Kidney (tissue), 14 donors: ENCODE results near the gene ASPG. TPM values are rescaled to one million over a fixed set of nuclear protein-coding genes. Genes with fewer than 3 reads are reported as not detected.

Experiments used
- DNase-seq, 5 donors: peaks; one replicate each; pipeline ENCODE4 v3.0.0-alpha.2; 2013 to 2020
- FAIRE-seq: peaks from 2 replicates; lab custom pipeline; 2012; peaks lifted over from hg19 to GRCh38; lab: Jason Lieb, UNC
- H3K27ac ChIP-seq, 2 donors: one replicate each; pipeline ENCODE4 v1.7.0; 2013; ENCODE audit warnings: low read depth in 2 of 2, low read length in 2 of 2, inconsistent platforms in 1 of 2
- H3K27me3 ChIP-seq: one replicate; pipeline ENCODE4 v1.7.1; 2013; ENCODE audit warnings: low read length, inconsistent platforms; ENCODE audit not compliant: control insufficient read depth, insufficient read depth
- H3K36me3 ChIP-seq, 3 donors: one replicate each; pipeline versions ENCODE4 v1.7.0 to v1.7.1; 2013; ENCODE audit warnings: low read length in 3 of 3, control low read depth in 1 of 3, inconsistent platforms in 1 of 3; ENCODE audit not compliant: insufficient read depth in 3 of 3, control insufficient read depth in 2 of 3
- H3K4me1 ChIP-seq, 3 donors: one replicate each; pipeline versions ENCODE4 v1.7.0 to v1.7.1; 2013; ENCODE audit warnings: low read length in 3 of 3, inconsistent platforms in 1 of 3, low read depth in 1 of 3; ENCODE audit not compliant: control insufficient read depth in 2 of 3, insufficient read depth in 2 of 3
- H3K4me3 ChIP-seq, 3 donors: one replicate each; pipeline versions ENCODE4 v1.7.0 to v1.8.1; 2013; ENCODE audit warnings: low read length in 3 of 3, control low read depth in 1 of 3, inconsistent platforms in 1 of 3
- H3K9ac ChIP-seq, 3 donors: one replicate each; pipeline versions ENCODE4 v1.7.0 to v1.7.1; 2013; ENCODE audit warnings: low read length in 3 of 3, control low read depth in 1 of 3, inconsistent platforms in 1 of 3
- H3K9me3 ChIP-seq, 3 donors: one replicate each; pipeline versions ENCODE4 v1.7.0 to v1.7.1; 2013; ENCODE audit warnings: low read length in 3 of 3, control low read depth in 1 of 3, inconsistent platforms in 1 of 3; ENCODE audit not compliant: control insufficient read depth in 2 of 3, insufficient read depth in 1 of 3
- intact Hi-C: fragments of 100-400 bp; cut with DNase I; formaldehyde crosslinking; loops from one replicate; pipeline ENCODE4 v1.11.1; 2022
- polyA plus RNA-seq: library from polyadenylated mRNA; stranded (reverse); fragments of 350-450 nt; fragmentation: Illumina TruSeq; extraction: RNeasy Lipid Tissue Mini Kit (QIAGEN cat#74804); gene quantifications from one replicate; pipeline ENCODE4 v1.2.3, GENCODE V29; 2014; ENCODE audit warnings: low read depth, low replicate concordance; ENCODE audit not compliant: insufficient read depth
- total RNA-seq: library from RNA; stranded (reverse); fragmentation: NEBNext Ultra II Directional; extraction: Animal tissue kit (Norgen Biotek cat#: 25700); gene quantifications from one replicate; pipeline ENCODE4 v1.2.1, GENCODE V29; 2021
- TF ChIP-seq, protein P1 (sequence below): IDR thresholded peaks from 3 replicates; pipeline ENCODE4 v1.5.1; 2012; ENCODE audit warnings: mild to moderate bottlenecking, moderate library complexity, borderline replicate concordance; ENCODE audit not compliant: insufficient read depth; ENCODE audit errors: extremely low read depth
- donor health status: control.
- donor health status: control.
- donor health status: control.
- donor health status: control.
- donor health status: control.
- donor health status: DM: yes; HTN: yes; CAD: no.
- donor health status: Normal renal cell carcinoma (clear cell type).

ASPG gene
- total and polyA plus RNA-seq, 2 donors from 2014 or later = 2.5 to 58.1 TPM

GRCh38 chr14:104099096-104100041 lies 13.9 kb downstream of the ASPG start:
- peak in 2 of 5 donors; percentile 31 to 70 for DNase-seq
- Histone ChIP-seq H3K9me3 (no peaks in the 10 kb centered on the region), H3K9ac (no peak overlapping the region), H3K4me3 (no peak overlapping the region), H3K36me3 (no peaks in the 10 kb centered on the region), H3K4me1 (no peaks in the 10 kb centered on the region), H3K27ac (no peak overlapping the region), H3K27me3 (no peaks in the 10 kb centered on the region)
- FAIRE-seq = no peak
- intact Hi-C loops = no loop called here
- TF ChIP-seq, protein P1, sequence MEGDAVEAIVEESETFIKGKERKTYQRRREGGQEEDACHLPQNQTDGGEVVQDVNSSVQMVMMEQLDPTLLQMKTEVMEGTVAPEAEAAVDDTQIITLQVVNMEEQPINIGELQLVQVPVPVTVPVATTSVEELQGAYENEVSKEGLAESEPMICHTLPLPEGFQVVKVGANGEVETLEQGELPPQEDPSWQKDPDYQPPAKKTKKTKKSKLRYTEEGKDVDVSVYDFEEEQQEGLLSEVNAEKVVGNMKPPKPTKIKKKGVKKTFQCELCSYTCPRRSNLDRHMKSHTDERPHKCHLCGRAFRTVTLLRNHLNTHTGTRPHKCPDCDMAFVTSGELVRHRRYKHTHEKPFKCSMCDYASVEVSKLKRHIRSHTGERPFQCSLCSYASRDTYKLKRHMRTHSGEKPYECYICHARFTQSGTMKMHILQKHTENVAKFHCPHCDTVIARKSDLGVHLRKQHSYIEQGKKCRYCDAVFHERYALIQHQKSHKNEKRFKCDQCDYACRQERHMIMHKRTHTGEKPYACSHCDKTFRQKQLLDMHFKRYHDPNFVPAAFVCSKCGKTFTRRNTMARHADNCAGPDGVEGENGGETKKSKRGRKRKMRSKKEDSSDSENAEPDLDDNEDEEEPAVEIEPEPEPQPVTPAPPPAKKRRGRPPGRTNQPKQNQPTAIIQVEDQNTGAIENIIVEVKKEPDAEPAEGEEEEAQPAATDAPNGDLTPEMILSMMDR = no peak

DNA sequence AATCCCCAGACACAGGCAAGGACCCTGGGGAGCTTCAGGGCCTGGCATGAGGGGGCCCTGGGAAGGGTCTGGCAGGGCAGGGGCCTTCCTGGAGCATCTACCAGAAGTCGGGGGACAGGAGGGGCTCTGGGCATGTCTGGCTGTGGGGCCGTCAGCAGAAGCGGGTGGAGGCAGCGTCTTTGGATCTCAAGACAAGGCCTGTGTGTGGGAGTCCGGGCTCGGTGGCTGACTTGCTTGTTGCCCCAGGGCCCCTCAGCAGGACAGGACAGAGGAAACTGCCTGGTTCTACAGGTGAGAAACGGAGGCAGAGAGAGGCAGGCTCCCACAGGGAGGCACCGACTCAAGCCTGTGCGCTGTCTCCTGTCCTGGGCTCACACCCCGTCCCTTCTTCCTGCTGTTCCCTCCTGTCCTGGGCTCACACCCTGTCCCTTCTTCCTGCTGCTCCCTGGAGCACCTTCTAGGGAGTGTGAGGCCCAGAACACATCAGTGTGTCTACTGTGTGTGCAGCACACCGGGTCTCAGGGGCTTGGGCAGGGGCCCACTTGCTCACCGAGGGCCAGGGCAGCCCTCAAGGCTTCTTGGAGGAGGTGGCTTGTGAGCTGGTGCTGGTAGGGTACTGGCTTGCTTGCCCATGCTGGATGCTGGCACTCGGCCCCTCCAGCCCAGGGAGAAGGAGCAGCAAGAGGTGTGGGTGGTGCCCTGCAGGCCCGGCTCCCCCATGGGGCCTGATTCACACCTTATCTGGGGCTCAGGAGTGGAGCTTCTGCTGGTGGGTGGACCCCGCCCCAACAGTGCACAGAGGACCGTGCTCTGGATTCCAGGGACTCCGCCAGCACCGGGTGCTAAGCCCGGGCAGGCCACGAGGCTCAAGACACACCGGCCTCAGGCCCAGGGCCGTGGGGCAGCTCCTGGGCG lies 14.9 kb downstream of the ASPG start:
- Histone ChIP-seq H3K27ac (no peak overlapping the region), H3K4me3 (no peak overlapping the region), H3K36me3 (no peaks in the 10 kb centered on the region), H3K27me3 (no peaks in the 10 kb centered on the region), H3K9ac (no peak overlapping the region), H3K9me3 (no peaks in the 10 kb centered on the region), H3K4me1 (no peaks in the 10 kb centered on the region)
- FAIRE-seq = no peak
- intact Hi-C loops = no loop called here
- peak in 2 of 5 donors; percentile 31 to 65 for DNase-seq
- TF ChIP-seq, protein P1 = no peak

GRCh38 chr14:104101086-104101621 lies 15.7 kb downstream of the ASPG start:
- H3K27me3 ChIP-seq = no peaks in the 10 kb centered on the region
- H3K9ac ChIP-seq = no peak overlapping the region
- DNase-seq = peak in 2 of 5 donors; percentile 45 to 66
- TF ChIP-seq, protein P1 = no peak
- H3K4me3 ChIP-seq = no peak overlapping the region
- H3K9me3 ChIP-seq = no peaks in the 10 kb centered on the region
- H3K36me3 ChIP-seq = no peaks in the 10 kb centered on the region
- H3K4me1 ChIP-seq = no peaks in the 10 kb centered on the region
- no peak for FAIRE-seq
- intact Hi-C loops = no loop called here
- no peak overlapping the region for H3K27ac ChIP-seq
